Posterior cingulate gyrus (tissue), 11 donors: ENCODE measurements around the gene DOCK9.

Source experiments
- DNase-seq, 10 donors: peaks; one replicate each; pipeline versions ENCODE4 v3.0.0 to v3.0.0-alpha.2; 2020 to 2021; ENCODE audit warnings: mixed read lengths in 3 of 10
- intact Hi-C: fragments of 100-400 bp; cut with DNase I; formaldehyde crosslinking; loops from one replicate; pipeline ENCODE4 v1.15.1; 2023

DOCK9 gene

DNA sequence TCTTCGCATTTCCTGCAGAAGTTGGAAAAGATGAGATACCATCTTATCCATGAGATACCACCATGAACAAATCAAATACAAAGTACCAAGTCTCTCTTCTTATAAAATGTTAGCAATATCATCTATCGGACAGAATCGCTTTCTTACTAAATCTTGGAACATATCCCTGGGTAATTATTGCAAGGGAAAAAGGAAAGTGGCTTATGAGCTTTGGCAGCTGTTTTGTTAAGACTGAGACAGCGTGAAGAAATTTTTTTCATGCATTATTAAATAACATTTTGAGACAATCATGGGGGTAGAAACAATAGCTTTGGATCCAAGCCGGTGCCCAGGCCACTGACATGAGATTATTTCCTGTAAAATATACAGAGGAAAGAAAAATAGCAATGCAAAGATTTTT, 84.5 kb downstream of the DOCK9 start:
- DNase-seq: no peak
- intact Hi-C loops: loop anchor here (5.0 kb wide), 1 partner anchor 84 kb away; the partner anchor contains the start of gene DOCK9

DNA sequence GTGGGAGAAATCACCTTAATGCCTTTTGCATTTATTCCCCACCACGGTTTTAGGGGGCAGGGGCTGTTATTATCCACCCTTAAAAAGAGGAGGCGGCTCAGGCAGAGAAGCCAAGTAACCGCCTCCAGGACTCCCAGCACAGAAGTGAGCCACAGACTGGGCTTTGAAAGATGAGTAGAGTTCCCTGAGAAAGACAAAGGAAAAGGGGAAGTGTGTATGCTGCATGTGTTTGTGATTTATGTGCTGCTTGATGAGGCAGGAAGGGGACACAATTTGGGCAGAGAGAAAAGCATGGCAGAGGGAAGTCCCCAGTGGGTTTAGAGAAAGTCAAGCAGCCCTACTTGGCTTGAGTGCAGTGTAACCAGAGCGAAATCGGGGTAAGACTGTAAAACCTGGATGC, 85.0 kb downstream of the DOCK9 start:
- intact Hi-C loops: loop anchor here (5.0 kb wide), 1 partner anchor 84 kb away; the partner anchor contains the start of gene DOCK9
- DNase-seq: no peak

DNA sequence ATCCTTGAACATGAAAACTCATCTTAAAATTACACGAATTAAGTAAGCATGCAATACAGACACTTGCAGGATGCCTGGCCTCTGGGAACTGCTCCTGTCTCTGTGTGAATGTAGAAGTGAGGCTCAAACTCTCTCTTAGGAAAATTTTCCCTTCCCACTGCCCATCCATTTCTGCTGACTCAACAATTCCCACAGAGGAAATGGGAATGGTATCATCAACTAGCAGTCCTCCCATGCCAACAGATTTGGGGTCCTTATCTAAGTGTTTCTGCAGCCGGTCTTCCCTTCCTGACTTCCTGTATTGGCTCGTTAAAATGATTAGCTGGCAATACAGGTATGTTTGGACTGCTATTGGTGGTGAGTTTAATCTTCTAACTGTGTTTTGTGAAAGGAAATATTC, 85.8 kb downstream of the DOCK9 start:
- DNase-seq: no peak
- intact Hi-C loops: loop anchor here (5.0 kb wide), 1 partner anchor 85 kb away; the partner anchor contains the start of gene DOCK9

DNA sequence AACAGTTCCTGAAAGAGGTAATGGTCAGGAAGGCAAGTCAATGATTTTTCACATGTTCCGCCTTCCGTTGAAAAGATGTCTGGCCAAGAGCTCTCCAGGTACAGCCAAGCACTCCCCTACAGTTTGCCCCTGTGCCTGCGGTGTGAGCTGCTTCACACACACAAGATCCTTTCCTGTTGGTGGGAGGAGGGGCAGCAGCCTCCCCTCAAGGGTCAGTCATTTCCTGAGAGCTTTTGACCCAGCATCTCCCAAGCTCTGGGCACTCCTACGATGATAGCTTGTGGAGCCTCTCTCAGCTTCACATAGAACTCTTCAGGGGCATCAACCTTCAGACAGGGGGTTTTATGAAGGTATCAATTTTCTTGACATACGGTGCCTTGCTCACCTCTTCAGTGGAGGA, 86.9 kb downstream of the DOCK9 start:
- intact Hi-C loops: loop anchor here (5.0 kb wide), 1 partner anchor 86 kb away; the partner anchor contains the start of gene DOCK9
- no peak for DNase-seq

DNA sequence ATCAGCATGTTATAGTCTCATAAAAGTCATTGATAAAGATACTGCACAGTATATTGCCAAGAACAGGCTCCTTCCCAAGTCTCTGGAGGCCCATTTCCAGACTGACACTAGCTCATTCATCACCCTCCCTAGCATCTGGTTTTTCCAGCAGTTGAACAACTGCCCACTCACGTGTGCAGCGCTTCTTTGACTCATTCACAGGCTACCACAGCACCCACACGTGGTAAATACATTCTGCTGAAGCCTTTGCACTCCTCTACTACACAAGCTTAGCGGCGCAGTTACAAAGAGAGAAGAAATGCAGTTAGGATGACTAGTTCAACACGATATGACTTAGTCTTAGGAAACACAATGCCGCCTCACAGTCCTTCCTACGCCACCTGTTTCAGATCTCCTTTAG, 87.7 kb downstream of the DOCK9 start:
- peak in 8 of 10 donors; percentile 33 to 87 (median 56) for DNase-seq
- intact Hi-C loops: loop anchor here (5.0 kb wide), 1 partner anchor 87 kb away; the partner anchor contains the start of gene DOCK9

DNA sequence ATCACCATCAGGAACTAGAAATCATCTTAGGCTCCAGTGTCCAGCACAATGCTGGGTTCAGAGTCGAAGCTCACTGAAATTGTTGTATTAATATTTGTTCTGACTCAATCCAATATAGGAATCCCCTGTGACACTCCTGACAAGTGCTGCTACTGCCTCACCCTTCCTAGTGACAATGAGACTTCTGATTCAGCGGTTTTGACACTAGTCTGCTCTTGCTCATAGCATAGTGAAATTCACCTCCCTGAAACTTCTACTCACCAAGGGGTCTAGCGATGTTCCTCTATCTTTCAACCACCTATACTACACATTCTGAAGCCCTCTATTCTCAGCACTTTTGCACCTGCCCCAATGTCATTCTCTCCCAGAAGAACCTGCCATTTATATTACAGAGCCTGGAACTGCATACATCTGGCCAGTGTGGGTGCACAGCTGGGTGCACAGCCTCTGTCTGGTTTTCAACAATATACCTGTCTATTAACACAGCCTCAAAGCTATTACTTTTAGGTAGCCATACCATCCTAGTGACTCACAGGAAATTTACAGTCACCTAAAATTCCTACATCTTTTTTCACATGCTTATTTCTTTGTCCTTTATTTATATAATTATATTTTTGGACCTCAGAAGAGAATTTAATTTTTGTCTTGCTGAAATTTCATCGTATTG, 88.3 kb downstream of the DOCK9 start:
- DNase-seq: no peak
- intact Hi-C loops: loop anchor here (2.0 to 5.0 kb wide), 2 partner anchors 88 to 143 kb away; partner anchors contain the start of gene DOCK9

DNA sequence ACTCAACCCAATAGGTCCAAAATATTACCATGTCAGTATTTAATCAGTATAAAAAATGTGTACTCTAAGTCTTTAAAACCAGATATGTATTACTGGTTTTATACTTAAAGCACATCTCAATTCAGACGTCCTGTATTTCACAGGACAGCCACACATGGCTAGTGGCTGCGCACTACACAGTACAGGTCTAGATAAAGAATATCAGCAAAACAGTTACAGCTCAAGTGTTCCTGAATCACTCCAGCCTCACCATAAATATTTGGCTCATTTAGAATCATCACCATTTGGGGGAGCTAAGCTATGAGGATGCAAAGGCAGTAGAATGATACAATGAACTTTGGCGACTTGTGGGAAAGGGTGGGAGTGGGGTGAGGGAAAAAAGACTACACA, 89.0 kb downstream of the DOCK9 start:
- no peak for DNase-seq
- intact Hi-C loops: loop anchor here (2.0 kb wide), 1 partner anchor 144 kb away; no protein-coding TSS in a partner anchor

DNA sequence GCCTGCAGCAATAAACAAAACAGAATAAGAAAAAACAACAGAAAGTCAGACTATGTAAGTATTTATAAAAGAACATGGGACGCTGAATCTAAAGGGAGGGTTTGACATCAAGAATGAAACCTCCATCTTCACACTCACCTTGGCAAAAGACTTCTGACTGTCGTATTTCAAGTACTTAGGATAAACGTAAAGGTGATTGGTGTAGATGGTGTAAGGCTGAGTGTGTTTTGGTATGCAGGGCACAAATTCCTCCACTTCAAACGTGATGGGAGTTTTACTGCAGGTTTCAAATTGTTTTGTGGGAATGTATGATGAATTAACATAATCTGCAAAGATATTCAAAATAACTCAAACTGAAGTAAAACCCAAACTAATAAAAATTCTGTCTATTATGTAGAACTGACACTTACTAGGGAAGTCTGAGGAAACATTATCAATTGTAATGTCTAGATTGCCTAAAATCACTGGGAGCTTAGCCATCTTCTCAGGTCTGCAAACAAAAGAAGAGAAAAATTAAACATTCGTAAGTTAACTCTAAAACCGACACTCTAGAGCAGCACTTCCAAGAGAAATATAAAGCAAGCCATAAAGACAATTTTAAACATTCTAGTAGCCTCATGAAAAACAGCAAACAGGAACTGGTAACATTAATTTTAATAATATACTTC, 89.5 kb downstream of the DOCK9 start:
- intact Hi-C loops: loop anchor here (2.0 kb wide), 1 partner anchor 144 kb away; no protein-coding TSS in a partner anchor
- no peak for DNase-seq

DNA sequence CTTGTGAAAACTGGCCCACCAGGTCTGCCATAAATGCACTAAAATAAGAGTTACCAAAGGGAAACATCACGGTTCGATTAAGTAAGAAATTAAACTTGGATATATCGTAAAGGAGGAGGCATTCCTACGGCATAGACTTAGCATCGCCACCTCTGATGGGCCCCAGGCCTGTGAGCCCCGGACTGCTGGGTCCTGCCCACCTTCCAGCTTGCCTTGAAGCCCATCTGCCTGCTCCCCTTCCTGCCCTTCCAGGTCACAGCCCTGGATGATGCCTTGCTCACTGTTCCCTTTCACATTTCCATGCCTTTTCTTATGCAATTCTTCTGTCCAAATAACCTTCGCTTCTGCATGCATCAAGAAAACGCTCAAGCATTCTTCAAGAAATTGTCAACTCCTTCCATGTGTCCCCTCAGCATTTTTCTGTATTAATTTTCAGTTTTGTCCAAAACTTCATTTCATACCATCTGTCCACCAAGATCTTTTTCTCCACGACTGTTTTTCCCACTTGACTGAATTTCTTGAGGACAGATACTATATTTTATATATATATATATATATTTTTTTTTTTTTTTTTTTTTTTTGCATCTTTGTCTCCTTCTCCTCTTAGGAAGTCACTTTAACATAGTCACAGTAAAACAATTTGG, 91.2 kb downstream of the DOCK9 start:
- intact Hi-C loops: no loop called here

DNA sequence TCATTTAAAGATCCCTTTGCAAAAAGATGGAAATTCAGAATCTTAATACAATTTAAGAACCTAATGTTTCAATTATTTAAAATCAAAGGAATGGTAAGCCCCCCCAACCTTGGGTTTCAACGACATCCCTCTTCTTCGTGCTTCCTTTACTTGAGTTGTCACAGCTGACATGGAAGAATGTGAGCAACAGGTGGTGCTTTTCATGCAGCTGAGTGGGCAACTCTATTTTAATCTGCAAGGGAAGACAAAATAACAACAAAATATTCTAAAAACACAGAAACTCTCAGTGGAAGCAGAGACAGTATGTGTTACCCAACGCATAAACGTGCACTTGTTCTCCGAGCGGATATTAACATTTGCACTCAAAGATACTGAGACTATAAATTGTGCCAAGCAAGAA, 92.3 kb downstream of the DOCK9 start:
- intact Hi-C loops: no loop called here
- DNase-seq: no peak

More for the DNA sequence above, 91.2 kb downstream of the DOCK9 start:
- DNase-seq: no peak

DNA sequence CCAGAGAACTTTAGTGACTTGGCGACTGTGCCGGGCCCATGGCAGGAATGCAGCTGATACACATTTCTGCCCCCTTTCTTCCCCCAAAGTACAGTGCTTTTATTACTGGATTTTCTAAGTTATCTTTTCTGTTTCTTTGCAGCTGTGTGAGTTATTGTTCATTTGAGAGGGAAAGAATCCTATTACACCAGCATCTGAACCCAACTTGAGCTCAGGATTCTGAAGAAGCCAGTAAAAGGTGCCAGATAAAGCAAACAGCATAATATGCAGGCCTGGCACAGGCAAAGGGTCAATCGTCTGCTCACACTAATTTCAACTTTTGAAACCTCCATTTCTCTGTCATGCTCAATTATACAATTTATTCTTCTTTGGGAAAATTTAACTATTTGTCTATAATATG, 93.9 kb downstream of the DOCK9 start:
- no peak for DNase-seq
- intact Hi-C loops: no loop called here

DNA sequence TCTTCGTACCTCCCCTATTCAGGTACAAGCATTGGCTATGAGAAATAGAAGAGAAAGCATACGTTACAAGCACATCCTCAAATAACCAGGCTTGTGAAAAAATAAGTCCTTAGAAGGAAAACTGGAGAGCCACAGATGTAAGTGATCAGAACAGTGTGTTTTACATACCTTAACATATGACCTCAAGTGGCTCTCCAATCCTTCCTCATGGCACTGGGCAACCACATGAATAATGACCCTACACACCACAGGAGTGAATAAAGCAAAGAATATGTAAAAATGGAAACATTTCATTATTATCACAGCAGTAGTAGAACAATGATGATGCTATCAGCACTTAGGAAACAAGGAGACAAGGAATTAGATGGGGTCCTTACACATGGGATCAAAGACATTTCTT, 96.5 kb downstream of the DOCK9 start:
- no peak for DNase-seq

DNA sequence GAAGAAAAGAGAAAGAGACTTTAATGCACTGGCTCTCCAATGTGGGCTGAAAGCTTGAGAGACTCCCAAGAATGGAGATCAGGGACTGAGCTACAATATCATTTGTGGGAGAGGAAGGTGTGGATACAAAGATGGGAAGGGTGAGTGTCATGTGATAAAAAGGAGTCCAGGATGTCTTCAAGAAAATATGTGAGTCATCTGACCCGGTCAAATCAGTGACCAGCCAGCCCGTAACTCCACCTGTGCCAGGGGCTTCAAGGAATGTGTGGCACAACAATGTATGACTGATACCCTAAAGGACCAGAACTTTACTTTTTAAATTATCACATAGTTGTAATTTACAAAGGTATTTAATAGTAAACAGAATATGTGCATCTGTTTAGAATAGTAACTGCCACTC, 97.2 kb downstream of the DOCK9 start:
- DNase-seq: no peak
- intact Hi-C loops: no loop called here

More for the DNA sequence above, 96.5 kb downstream of the DOCK9 start:
- intact Hi-C loops: no loop called here

DNA sequence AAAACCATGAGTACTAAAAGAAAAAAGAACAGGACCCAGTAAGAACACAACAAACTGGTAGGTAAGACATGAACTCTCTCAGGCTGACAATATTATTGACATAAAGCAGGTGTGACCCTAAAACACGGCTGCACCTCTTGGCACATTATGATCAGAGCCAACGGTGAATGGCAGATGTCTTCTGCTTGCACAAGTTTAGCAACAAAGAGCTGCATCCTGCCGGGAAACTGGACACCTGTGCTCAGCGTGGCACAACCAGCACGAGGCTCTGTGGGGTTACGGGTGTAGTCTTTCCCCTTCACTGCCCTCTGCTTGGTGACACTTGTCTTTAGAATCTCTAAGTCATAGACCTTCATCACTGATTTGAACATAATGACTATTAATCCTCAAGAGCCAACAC, 97.9 kb downstream of the DOCK9 start:
- intact Hi-C loops: no loop called here

DNA sequence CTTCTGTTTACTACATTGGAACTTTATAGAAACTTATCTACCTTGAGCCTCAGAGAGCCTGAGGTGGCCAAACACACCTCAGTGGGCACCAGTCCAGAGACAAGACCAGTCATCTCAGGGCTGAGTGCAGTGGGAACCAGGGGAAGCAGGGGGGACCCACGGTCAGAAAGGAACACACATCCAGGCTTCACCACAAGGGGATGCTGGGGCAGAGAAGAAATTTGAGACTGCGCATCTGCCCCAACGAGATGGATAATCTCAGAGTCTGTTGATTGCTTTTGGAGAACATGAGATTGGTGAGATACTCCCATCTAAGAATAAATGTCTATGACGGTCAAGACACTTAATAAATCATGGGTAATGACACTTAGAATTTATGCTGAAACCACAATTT, 98.7 kb downstream of the DOCK9 start:
- DNase-seq: no peak
- intact Hi-C loops: no loop called here

More for the DNA sequence above, 97.9 kb downstream of the DOCK9 start:
- no peak for DNase-seq

DNA sequence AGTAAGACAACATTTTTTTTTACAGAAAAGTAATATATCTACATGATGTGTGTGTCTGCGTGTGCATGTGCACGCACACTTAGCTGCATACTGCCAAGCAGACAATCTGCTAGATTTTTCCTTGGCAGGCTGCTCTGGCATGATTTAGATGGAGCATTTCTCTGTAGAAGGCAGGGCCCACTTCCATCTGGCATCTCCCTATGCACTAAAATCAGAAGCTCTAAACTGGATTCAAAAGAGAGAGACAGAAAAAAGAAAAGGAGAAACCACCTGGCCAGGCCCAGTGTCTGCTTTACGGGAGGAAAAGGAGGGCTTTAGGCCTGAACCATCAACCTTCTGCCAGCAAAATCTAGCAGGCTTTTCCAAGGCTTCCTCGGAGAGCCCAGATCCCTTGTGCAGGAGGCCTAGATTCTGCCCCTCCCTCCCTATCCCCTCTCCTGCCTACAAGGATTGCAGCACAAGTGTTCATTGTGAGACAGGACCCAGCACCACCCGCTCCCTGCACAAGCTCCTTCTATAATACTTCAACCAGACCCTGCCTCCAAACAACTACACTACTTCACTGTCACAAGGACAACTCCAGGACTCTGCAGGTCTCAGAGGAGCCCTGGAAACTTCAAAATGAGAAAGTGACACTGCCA, 99.3 kb downstream of the DOCK9 start:
- intact Hi-C loops: no loop called here
- peak in 8 of 10 donors; percentile 27 to 88 (median 54) for DNase-seq

DNA sequence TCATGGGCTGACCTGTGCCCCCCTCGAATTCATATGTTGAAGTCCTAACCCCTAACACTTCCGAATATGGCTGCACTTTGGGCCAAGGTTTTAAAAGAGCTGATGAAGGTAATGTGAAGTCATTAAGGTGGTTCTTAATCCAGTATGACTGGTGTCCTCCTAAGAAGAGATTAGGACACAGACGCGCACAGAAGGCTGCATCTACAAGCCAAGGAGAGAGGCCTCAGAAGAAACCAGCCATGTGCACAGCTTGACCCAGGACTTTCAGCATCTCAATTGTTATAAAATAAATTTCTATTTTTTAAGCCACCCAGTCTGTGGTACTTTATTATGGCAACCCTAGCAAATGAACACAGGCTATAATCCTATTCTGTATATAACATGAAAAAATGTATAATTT, 99.9 kb downstream of the DOCK9 start:
- DNase-seq: no peak
- intact Hi-C loops: no loop called here

DNA sequence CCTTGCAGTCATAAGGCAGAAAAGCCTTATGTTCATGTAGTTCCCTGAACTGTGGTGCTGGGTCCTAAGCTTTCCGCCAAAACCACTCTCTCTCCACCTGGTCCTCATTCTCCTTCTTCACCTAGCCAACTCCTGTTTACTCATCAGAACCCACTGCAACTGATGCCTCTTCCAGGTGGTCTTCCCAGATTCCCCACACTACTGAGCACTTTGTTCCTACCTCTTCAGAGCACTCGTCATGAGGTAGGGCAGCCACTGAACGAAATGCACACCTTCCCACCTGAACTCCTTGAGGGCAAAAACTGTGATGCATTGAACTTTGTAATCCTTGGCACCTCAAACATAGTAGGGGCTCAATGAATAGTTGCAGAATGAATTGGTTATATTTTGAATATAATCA, 100.4 kb downstream of the DOCK9 start:
- intact Hi-C loops: no loop called here

DNA sequence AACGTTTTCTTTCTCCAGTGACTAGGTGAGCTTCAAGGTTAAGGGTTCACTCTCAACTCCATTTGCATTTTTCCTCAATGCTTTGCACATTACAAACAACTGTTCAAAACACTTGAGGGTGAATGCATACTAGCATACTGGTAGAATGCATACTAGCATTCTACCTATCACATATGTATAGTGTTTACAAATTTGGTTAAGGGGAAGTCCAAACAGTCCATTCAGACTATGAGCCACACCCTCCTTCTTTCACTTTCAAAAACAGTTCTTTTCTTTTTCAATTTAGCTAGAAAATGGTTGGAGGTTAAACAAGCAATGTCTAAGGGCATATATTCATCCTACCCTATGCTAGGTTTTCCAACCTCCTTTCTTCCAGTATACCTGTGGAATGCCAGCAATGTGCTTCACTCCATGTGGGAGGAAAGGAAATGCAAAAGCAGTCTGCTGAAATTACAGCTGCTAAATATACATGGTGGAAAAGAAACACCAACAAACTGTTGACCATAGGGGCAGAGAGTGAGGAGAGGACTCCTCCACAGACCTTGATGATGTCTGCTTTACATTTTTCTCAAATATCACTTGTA, 102.6 kb downstream of the DOCK9 start:
- intact Hi-C loops: no loop called here
- DNase-seq: no peak

More for the DNA sequence above, 100.4 kb downstream of the DOCK9 start:
- no peak for DNase-seq

DNA sequence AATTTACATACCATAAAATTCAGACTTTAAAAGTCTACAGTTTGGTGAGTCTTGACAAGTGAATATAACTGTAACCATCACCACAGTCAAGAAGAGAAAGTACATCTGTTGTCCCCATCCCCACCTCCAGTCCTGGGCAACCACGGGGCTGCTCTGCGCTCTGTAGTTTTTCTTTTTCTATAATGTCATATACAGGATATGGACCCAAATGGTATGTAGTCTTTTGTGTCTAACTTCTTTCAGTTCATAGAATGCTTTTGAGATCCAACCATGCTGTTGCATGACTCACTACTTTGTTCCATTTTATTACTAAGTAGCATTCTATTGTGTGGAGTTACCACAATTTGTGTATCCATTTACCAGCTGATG, 103.9 kb downstream of the DOCK9 start:
- intact Hi-C loops: no loop called here
- no peak for DNase-seq
